NCI-H1436 (cell line): Measurements from ENCODE around the gene KRT39.
A peak's percentile ranks its signal among the peaks of the same experiment; 100 is the strongest.
"Not testable (repeated sequence)": the region's sequence is repeated elsewhere in the genome, so short reads cannot be mapped to it uniquely, and the experiment has no call there.

Source experiments
- DNase-seq: peaks from one replicate; lab custom pipeline; 2025; lab: John Stamatoyannopoulos, UW

Gene KRT39

GRCh38 chr17:40938981-40939380 is 27.8 kb downstream of the KRT39 start:
- DNase-seq, result no peak

GRCh38 chr17:40937384-40937819 is 29.3 kb downstream of the KRT39 start, which contains the start of gene KRT23:
KRT23 (minus strand) TSS chr17:40937646; CDS start chr17:40936603, 1,043 bp downstream.
- no peak for DNase-seq

- DNase-seq, result no peak
Observed at GRCh38 chr17:40936976-40937375, 29.8 kb downstream of the KRT39 start.

- DNase-seq, result no peak
Observed at GRCh38 chr17:40936437-40936971, 30.2 kb downstream of the KRT39 start.

- no peak for DNase-seq
Observed at GRCh38 chr17:40935624-40936023, 31.1 kb downstream of the KRT39 start.

- no peak for DNase-seq
Observed at GRCh38 chr17:40932608-40933007, 34.1 kb downstream of the KRT39 start.

GRCh38 chr17:40931311-40931710 is 35.4 kb downstream of the KRT39 start:
- DNase-seq, result no peak

- DNase-seq, result no peak
Observed at GRCh38 chr17:40926341-40926740, 40.4 kb downstream of the KRT39 start.

GRCh38 chr17:40922239-40922638 is 44.5 kb downstream of the KRT39 start:
- no peak for DNase-seq

- DNase-seq, result no peak
Observed at GRCh38 chr17:40921026-40921425, 45.7 kb downstream of the KRT39 start.

- not testable (repeated sequence) for DNase-seq
Observed at GRCh38 chr17:40917116-40917515, 49.6 kb downstream of the KRT39 start.

- no peak for DNase-seq
Observed at GRCh38 chr17:40916366-40916765, 50.4 kb downstream of the KRT39 start.

- DNase-seq, result no peak
Observed at GRCh38 chr17:40915721-40916256, 51.0 kb downstream of the KRT39 start.

- DNase-seq, result no peak
Observed at GRCh38 chr17:40915199-40915661, 51.5 kb downstream of the KRT39 start.

- DNase-seq, result no peak
Observed at GRCh38 chr17:40914075-40914855, 52.5 kb downstream of the KRT39 start.

- DNase-seq, result no peak
Observed at GRCh38 chr17:40912486-40913210, 54.1 kb downstream of the KRT39 start.

- DNase-seq, result no peak
Observed at GRCh38 chr17:40910441-40910841, 56.3 kb downstream of the KRT39 start.

- no peak for DNase-seq
Observed at GRCh38 chr17:40909755-40910154, 57.0 kb downstream of the KRT39 start.

GRCh38 chr17:40909351-40909750 is 57.4 kb downstream of the KRT39 start:
- DNase-seq, result peak; percentile 94
